ENCODE results near the gene MEG3. TPM values are rescaled to one million over a fixed set of nuclear protein-coding genes. Genes with fewer than 3 reads are reported as not detected.

MEG3 gene
- total RNA-seq, 4 donors from 2014 or later = 34.1 to 265 (median 119) TPM

- Histone ChIP-seq H3K4me1 (peaks cover 0 to 13% of the 10 kb centered on the region in 2 donors), H3K36me3 (no peaks in the 10 kb centered on the region), H3K4me3 (no peak overlapping the region), H3K9me3 (no peaks in the 10 kb centered on the region), H3K27ac (no peak overlapping the region), H3K27me3 (no peaks in the 10 kb centered on the region)
- DNase-seq = no peak
- no peak for TF ChIP-seq POLR2A (IDR thresholded peaks at IDR 0.05)
- TF ChIP-seq, protein P1, sequence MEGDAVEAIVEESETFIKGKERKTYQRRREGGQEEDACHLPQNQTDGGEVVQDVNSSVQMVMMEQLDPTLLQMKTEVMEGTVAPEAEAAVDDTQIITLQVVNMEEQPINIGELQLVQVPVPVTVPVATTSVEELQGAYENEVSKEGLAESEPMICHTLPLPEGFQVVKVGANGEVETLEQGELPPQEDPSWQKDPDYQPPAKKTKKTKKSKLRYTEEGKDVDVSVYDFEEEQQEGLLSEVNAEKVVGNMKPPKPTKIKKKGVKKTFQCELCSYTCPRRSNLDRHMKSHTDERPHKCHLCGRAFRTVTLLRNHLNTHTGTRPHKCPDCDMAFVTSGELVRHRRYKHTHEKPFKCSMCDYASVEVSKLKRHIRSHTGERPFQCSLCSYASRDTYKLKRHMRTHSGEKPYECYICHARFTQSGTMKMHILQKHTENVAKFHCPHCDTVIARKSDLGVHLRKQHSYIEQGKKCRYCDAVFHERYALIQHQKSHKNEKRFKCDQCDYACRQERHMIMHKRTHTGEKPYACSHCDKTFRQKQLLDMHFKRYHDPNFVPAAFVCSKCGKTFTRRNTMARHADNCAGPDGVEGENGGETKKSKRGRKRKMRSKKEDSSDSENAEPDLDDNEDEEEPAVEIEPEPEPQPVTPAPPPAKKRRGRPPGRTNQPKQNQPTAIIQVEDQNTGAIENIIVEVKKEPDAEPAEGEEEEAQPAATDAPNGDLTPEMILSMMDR (IDR thresholded peaks at IDR 0.05) = peak in 3 of 4 experiments; percentile 10 to 29 (median 15)
- intact Hi-C loops (cut with DNase I; ENCODE audit: low total_unique reads) = no loop called here
Observed at GRCh38 chr14:100900837-100901390, 75.0 kb downstream of the MEG3 start.

GRCh38 chr14:100901391-100902183 lies 75.7 kb downstream of the MEG3 start:
- TF ChIP-seq POLR2A (IDR thresholded peaks at IDR 0.05) = no peak
- TF ChIP-seq, protein P1 (IDR thresholded peaks at IDR 0.05) = no peak
- intact Hi-C loops (cut with DNase I; ENCODE audit: low total_unique reads) = no loop called here
- Histone ChIP-seq H3K4me1 (peaks cover 0 to 13% of the 10 kb centered on the region in 2 donors), H3K27me3 (no peaks in the 10 kb centered on the region), H3K9me3 (no peaks in the 10 kb centered on the region), H3K27ac (no peak overlapping the region), H3K4me3 (no peak overlapping the region), H3K36me3 (no peaks in the 10 kb centered on the region)
- DNase-seq = no peak

DNA sequence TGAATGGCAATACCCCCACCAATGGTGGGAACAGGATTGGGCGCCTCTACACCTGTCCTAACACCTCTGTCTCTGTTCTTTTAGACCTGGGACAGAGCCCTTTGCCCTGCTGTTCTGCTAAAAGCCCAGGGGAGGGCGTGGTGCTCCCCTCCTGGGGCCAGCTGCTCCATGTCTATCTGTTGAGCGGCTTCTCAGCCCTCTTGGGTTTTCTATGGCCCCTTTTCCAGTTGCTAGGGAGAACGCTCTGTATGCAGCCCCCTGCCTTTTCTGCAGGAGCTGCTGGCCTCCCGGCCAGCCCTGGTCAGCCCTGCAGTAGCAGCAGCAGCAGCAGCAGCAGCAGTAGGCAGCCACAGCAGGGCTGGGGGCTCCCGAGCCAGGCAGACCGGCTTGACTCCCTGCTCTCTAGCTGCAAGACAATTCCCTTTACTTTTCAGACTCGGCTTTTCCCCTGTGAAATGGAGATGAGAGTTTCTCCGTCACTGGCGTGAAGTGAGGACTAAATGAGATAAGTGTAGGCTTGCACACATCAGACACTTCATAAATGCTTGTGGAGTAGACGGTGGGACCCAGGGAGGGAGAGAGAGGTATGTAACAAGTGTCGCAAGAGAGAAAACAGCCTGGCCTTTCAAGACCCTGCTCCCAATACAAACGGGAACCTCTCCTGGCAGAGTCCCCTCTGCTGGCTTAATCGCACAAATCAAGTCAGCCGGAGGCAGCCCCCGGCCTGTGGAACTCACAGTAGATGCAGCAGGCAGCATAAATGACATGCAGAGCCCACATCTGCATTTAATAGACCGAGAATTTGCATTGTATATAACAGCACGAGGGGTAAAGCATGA lies 76.6 kb downstream of the MEG3 start:
- Histone ChIP-seq H3K9me3 (no peaks in the 10 kb centered on the region), H3K4me3 (no peak overlapping the region), H3K36me3 (no peaks in the 10 kb centered on the region), H3K4me1 (peaks cover 0 to 13% of the 10 kb centered on the region in 2 donors), H3K27ac (no peak overlapping the region), H3K27me3 (no peaks in the 10 kb centered on the region)
- no peak for DNase-seq
- intact Hi-C loops (cut with DNase I; ENCODE audit: low total_unique reads) = no loop called here
- TF ChIP-seq POLR2A (IDR thresholded peaks at IDR 0.05) = no peak
- TF ChIP-seq, protein P1 (IDR thresholded peaks at IDR 0.05) = no peak

DNA sequence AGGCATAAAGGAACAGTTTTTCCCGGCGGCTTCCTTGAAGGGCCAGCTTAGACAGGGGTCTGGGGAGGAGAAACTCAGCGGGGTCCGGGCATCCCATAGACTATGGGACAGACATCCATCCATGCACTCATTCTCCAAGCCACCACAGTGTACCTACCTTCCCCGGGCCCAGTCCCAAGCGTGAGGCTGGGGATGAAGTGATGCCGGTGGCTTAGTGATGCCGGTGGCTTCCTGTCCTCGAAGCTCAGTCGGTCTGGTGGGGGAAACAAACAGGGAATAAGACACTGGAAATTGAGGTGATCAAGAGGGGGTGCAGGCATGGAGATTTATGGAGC lies 77.2 kb downstream of the MEG3 start:
- no peak for TF ChIP-seq POLR2A (IDR thresholded peaks at IDR 0.05)
- TF ChIP-seq, protein P1 (IDR thresholded peaks at IDR 0.05) = no peak
- Histone ChIP-seq H3K27me3 (no peaks in the 10 kb centered on the region), H3K36me3 (no peaks in the 10 kb centered on the region), H3K27ac (no peak overlapping the region), H3K9me3 (no peaks in the 10 kb centered on the region), H3K4me1 (peaks cover 0 to 13% of the 10 kb centered on the region in 2 donors), H3K4me3 (no peak overlapping the region)
- intact Hi-C loops (cut with DNase I; ENCODE audit: low total_unique reads) = no loop called here
- no peak for DNase-seq
